NCI-H2107 treated with DMSO at 0.1 percent for 48 hours (cell line): ENCODE results near the gene ENTREP3.
A peak's percentile ranks its signal among the peaks of the same experiment; 100 is the strongest.
"Not testable (repeated sequence)": the region's sequence is repeated elsewhere in the genome, so short reads cannot be mapped to it uniquely, and the experiment has no call there.

Experiments used
- DNase-seq: peaks from one replicate; lab custom pipeline; 2025; ENCODE audit not compliant: unreplicated experiment; lab: John Stamatoyannopoulos, UW

The ENTREP3 gene

DNA sequence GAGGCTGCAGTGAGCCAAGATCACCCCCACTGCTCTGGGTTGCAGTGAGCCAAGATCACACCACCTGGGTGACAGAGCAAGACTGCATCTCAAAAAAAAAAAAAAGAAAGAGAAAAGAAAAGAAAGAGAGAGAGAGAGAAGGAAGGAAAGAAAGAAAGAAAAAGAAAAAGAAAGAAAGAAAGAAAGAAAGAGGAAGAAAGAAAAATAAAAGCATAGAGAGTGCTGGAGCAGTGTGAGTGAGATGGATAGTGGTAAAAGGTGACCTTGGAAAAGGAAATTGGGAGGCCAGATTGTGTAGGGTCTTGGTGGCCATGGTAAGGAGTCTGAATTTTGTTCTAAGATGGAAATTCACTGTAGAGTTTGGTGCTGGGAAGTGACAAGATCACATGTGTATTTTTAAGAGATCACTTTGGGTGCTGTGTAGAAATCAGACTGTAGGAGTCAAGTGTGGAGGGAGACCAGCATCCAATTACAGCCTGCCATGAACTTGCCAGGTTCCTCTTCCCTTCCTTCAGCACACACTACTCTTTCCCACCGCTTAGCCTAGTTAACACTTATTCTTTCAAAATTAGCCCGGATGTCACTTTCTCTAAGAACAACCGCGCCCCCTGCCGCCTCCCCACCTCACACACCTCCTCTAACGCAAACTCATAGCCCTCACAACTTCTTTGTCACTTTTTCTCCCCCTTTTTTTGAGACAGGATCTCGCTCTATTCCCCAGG is 28.9 kb downstream of the ENTREP3 start:
- DNase-seq, result peak; percentile 89

DNA sequence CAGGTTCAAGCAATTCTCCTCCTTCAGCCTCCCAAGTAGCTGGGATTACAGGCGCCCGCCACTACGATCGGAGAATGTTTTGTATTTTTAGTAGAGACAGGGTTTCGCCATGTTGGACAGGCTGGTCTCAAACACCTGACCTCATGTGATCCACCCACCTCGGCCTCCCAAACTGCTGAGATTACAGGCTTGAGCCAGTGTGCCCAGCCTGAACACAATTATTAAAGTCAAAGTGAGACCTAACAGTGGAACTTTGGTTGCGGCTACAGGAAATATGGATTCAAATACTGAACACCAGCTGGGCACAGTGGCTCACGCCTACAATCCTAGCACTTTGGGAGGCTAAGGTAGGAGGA is 29.9 kb downstream of the ENTREP3 start:
- not testable (repeated sequence) for DNase-seq

DNA sequence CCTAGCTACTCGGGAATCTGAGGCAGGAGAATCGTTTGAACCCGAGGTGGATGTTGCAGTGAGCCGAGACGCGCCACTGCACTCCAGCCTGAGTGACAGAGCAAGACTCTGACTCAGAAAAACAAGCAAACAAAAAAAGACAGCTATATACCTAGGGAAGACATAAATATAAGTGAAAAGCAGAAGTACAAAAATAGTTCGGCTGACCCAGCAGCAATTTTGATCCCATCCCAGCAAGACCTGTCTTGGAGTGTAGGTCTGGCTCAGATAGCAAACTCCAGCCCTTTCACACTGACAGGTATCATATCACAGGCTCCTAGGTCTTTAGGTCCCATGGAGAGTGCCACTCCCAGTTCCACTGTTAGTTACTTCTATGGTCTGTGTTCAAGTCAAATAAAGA is 32.2 kb downstream of the ENTREP3 start:
- DNase-seq, result no peak

- not testable (repeated sequence) for DNase-seq
These were observed 34.9 kb downstream of the ENTREP3 start for GRCh38 chr1:155220211-155220965.

DNA sequence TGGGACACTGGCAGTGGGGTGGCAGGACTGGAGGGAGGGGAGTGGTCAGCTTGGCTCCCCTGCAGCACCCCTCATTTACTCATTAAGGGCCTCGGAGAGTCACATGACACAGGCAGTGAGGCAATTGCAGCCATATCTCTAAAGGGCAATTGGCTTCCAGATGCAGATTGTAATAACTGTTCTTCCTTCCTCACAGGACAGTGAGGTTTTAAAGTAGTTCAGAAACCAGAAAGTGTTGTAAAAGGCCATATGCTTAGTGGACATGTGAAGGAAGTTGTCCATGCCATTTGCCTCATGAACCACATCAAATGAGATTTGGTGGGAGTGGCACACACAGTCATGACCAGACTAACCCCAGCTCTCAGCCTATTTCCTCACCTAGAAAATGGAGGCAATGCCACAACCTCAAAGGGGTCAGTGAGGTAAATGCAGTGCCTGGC is 35.7 kb downstream of the ENTREP3 start:
- no peak for DNase-seq

DNA sequence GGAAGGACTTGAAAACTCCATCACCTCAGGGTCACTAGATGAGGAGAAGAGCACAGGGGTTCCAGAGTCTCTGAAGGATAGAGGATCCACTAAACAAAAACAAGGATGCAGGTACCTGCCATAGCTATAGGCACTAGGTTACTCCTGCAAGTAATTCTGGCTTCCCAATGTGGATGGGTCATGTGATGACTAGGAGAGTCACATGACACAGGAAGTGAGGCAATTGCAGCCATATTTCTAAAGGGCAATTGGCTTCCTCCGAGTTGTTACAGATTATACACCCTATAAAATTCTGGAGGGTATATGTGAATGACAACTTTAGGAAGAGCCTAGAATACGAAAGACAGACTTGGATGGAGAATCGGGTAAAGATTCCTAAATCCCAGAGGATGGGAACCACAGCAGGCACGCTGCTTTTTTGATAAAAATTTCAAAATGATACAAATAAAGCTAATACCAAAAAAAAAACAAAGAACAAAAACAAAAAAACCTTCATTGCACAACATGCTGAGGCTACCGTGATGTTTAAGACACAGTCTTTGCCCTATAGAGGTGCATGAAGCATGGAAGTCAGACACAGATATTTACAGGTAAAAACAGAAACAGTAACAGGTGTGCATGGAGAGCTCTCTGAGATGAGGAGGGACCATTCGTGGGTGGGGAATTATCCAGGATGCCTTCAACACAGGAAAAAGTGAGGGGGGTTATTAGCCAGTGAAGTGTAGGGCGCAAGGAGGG is 36.3 kb downstream of the ENTREP3 start:
- peak; percentile 36 for DNase-seq

DNA sequence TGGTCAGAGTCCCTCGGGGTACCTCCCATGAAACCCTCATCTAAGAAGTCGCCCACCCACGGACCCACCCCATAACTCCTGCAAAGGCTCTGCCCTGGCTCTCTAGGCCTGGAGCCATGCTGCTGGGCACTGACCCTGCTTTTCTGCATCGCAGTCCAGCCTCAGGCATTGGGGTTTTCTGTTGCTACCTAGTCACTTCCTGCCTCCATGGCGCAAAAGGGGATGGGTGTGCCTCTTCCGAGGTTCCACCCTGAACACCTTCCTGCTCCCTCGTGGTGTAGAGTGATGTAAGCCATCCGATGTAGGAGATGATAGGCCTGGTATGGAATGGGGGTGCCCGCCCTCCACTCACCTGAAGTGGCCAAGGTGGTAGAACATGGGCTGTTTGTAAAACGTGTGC is 40.6 kb downstream of the ENTREP3 start:
- not testable (repeated sequence) for DNase-seq

DNA sequence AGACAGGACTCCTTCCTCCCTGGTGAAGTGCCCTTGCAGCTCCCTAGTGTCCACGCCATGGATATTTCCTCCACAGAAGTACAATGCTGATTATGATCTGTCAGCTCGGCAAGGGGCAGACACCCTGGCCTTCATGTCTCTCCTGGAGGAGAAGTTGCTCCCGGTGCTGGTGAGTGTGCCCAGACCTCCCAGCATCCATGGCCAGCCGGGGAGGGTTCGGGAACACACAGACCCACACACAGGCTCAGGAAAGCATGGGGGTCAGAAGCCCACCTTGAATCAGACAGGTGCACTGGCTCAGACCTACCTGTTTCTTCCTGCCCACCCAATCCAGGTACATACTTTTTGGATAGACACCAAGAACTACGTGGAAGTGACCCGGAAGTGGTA is 43.2 kb downstream of the ENTREP3 start:
- DNase-seq, result not testable (repeated sequence)

GRCh38 chr1:155211381-155212050 is 43.8 kb downstream of the ENTREP3 start:
- DNase-seq, result not testable (repeated sequence)

DNA sequence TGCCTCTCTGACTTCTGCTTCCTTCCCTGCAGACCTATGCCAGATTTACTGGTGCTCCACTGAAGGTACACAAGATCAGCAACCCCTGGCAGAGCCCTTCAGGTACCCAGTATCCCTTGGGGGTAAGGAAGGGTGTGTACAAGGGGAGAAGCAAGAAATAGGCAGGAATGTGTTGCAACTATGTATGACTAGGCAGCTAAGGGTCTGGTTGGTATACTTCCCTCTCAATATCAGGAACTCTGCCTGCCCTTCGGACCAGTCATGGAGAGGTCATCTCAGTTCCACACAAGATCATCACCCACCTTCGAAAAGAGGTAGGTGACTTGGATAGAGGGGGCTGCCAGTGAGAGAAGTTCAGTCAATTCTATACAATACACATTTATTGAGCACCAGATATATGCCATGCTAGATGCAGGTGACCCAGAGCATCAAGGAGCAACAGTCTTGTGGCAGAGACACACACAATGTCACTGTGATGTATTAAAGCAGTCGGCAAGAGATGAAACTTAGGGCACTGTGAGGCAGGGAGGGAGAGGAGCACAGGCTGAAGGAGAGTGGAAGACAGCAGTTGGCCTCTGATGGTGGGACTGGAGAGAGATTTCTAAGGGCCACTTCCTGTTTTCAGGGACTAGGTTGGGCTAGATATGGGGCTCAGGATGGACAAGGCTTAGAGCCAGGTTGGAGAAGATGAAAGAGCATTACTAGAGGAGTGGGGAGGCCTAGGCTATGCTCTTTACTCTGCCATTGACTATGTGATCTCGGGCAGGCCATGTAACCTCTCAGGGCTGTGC is 44.8 kb downstream of the ENTREP3 start:
- DNase-seq, result no peak

DNA sequence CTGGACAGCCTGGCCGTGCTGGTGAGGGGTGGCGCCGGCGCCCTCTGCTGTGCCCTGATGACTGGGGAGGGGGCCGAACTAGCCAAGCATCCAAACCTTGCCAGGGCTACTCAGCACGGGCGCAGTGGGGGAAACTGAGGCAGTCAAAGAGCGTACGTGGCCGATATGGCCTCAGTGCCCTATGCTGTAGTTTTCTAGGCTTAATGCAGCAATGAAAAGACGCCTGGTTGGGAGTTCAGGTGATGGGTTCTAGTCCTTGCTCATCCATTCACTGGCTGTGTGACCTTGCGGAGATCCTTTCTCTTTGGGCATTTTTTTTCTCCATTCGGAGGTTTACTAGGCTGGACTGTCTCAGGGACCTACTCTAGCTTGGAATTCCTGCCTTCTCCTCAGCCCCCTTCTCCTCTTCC is 46.0 kb downstream of the ENTREP3 start:
- no peak for DNase-seq

- DNase-seq, result peak; percentile 72
These were observed 46.6 kb downstream of the ENTREP3 start, which contains the start of gene MTX1 for GRCh38 chr1:155208541-155209311. MTX1 (plus strand) TSS chr1:155208695; CDS start chr1:155208805, 110 bp downstream.

GRCh38 chr1:155207806-155208540 is 47.3 kb downstream of the ENTREP3 start, which contains the start of gene THBS3:
THBS3 (minus strand) TSS chr1:155207897; CDS start chr1:155207876, 21 bp downstream.
- DNase-seq, result peak; percentile 52

- peak; percentile 74 for DNase-seq
These were observed 48.1 kb downstream of the ENTREP3 start for GRCh38 chr1:155206891-155207805.

- no peak for DNase-seq
These were observed 49.2 kb downstream of the ENTREP3 start for GRCh38 chr1:155205969-155206593.

DNA sequence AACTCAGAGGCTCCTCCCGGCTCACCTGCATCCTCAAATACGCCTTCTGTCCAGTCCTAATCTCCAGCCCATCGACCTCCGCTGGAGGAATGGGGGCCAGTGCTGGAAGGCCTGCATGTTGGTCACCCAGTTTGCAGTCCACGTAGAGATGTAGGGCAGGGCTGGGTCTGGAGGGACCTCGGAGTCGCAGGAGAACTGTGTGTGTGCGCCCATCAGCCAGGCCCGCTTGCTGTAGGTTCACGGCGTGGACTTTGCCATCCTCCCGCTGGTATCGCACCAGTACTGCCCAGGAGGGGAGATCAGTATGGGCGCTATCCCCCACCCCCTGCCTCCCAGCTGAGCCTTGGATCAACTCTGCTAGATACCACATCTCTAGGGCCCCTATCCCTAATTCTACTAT is 50.2 kb downstream of the ENTREP3 start:
- DNase-seq, result no peak
